ENCODE measurements around the gene RMND5A.
"Not testable (repeated sequence)": the region's sequence is repeated elsewhere in the genome, so short reads cannot be mapped to it uniquely, and the experiment has no call there.

DNA sequence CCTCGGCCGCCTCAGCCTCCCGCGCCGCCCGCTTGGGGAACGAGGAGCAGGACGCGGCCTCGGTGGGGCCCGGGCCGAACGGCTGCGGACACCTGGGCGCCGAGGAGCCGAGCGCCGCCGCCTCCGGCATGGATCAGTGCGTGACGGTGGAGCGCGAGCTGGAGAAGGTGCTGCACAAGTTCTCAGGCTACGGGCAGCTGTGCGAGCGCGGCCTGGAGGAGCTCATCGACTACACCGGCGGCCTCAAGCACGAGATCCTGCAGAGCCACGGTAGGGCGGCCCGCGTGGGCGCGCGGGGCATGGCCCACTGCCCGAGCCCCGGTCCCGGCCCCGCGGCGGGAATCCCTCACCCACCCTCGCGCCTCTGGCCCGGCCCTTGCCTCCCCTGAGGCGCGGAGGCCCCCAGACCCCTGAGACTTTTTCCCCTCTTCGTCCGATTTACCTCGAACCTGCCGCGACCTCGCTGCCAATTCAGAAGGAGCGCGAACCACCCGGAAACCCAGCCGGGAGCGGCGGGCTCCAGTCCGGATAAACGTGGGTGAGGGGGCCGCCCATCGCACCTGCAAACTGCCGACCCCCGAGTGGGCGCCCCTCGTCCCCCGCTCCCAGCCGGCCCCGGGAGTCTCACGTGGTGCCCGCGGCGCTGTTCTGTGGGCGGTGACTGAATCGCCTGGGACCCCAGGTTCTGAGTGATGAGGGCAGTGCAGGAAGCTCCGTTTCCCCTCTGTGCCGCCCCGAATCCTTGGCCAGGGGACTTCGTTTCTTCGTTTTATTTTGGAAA, 639 bp downstream of the RMND5A start:
- TF ChIP-seq, protein P1, sequence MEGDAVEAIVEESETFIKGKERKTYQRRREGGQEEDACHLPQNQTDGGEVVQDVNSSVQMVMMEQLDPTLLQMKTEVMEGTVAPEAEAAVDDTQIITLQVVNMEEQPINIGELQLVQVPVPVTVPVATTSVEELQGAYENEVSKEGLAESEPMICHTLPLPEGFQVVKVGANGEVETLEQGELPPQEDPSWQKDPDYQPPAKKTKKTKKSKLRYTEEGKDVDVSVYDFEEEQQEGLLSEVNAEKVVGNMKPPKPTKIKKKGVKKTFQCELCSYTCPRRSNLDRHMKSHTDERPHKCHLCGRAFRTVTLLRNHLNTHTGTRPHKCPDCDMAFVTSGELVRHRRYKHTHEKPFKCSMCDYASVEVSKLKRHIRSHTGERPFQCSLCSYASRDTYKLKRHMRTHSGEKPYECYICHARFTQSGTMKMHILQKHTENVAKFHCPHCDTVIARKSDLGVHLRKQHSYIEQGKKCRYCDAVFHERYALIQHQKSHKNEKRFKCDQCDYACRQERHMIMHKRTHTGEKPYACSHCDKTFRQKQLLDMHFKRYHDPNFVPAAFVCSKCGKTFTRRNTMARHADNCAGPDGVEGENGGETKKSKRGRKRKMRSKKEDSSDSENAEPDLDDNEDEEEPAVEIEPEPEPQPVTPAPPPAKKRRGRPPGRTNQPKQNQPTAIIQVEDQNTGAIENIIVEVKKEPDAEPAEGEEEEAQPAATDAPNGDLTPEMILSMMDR (IDR thresholded peaks at IDR 0.05; ENCODE audit: insufficient read depth, low read length, poor library complexity, severe bottlenecking), result not testable (repeated sequence)
- TF ChIP-seq EZH2phosphoT487 (conservative IDR thresholded peaks at IDR 0.05; ENCODE audit: low read length), result not testable (repeated sequence)

Data from SU-DHL-6 (cell line).